Mammary epithelial cell (primary cell): ENCODE measurements around the gene EPHA4.

Source experiments
- CTCF ChIP-seq, 2 donors: IDR thresholded peaks in 1 of 2; conservative IDR thresholded peaks in 1 of 2; 2 replicates each; pipeline ENCODE4 v1.5.1; 2011 to 2012; ENCODE audit warnings: inconsistent platforms in 2 of 2, low read length in 2 of 2, mild to moderate bottlenecking in 2 of 2, control low read depth in 1 of 2, low read depth in 1 of 2; ENCODE audit not compliant: insufficient read depth in 1 of 2; ENCODE audit errors: extremely low read depth in 1 of 2
- EZH2 ChIP-seq: IDR thresholded peaks from 2 replicates; pipeline ENCODE4 v1.6.1; 2012; ENCODE audit warnings: low read length, inconsistent platforms, borderline replicate concordance

DNA sequence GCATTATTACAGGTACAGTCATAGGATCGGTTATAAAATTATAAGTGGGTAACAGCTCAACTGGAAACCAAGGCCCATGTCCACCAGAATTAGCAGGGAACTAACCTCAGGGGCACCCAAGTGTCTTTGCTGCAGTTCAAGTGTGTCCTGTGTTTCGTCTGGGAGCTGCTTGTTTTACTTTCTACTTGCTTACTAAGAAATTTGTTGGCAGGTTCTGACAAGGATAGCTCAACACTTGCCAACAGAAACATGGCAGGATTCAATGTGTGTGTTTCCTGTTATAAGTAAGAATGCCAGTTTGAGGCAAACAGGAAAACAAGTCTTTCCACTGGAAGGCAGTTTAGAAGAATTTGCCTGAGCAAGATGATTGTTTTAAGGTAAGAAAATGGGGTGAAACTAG is 104.5 kb downstream of the EPHA4 start:
- TF ChIP-seq CTCF (conservative IDR thresholded peaks at IDR 0.05 in 1 of 2, IDR thresholded peaks at IDR 0.05 in 1 of 2; ENCODE audit: extremely low read depth in 1 of 2, insufficient read depth in 1 of 2, low read depth in 1 of 2, low read length in 2 of 2) (no peak), EZH2 (no peak)
